ACC112 (cell line): ENCODE results near the gene GPR17.

ENCODE experiments used
- H2AFZ ChIP-seq: fragments of 200-600 bp; sonication (generic); one replicate; pipeline ENCODE4 v1.6.0; 2017; ENCODE audit warnings: antibody characterized with exemption, low read length; ENCODE audit not compliant: unreplicated experiment
- H3K27ac ChIP-seq: fragments of 200-600 bp; sonication (generic); 2 replicates; pipeline ENCODE4 v1.5.1; 2014; ENCODE audit warnings: low read depth, mild to moderate bottlenecking, antibody characterized with exemption, low read length, moderate library complexity
- H3K27me3 ChIP-seq: fragments of 200-600 bp; sonication (generic); 2 replicates; pipeline ENCODE4 v1.6.1; 2014; ENCODE audit warnings: mild to moderate bottlenecking, antibody characterized with exemption, low read length, moderate library complexity, mixed read lengths; ENCODE audit not compliant: insufficient read depth
- H3K36me3 ChIP-seq: fragments of 200-600 bp; sonication (generic); 2 replicates; pipeline ENCODE4 v1.6.1; 2016; ENCODE audit warnings: mild to moderate bottlenecking, antibody characterized with exemption, low read length, moderate library complexity, mixed read lengths; ENCODE audit not compliant: insufficient read depth
- H3K4me1 ChIP-seq: fragments of 200-600 bp; sonication (generic); one replicate; pipeline ENCODE4 v1.6.1; 2016; ENCODE audit warnings: low read length, mixed read lengths; ENCODE audit not compliant: insufficient read depth, unreplicated experiment, control insufficient read depth
- H3K4me3 ChIP-seq: fragments of 200-600 bp; sonication (generic); 2 replicates; pipeline ENCODE4 v1.5.1; 2014; ENCODE audit warnings: mild to moderate bottlenecking, low read depth, low read length
- H3K79me2 ChIP-seq: fragments of 200-600 bp; sonication (generic); one replicate; pipeline ENCODE4 v1.6.0; 2016; ENCODE audit warnings: low read length; ENCODE audit not compliant: control insufficient read depth, unreplicated experiment, insufficient read depth

GPR17 gene

GRCh38 chr2:127631541-127631996, 14.4 kb upstream of the GPR17 start:
- Histone ChIP-seq H3K27ac (no peak overlapping the region), H3K36me3 (no peaks in the 10 kb centered on the region), H3K27me3 (no peaks in the 10 kb centered on the region), H3K79me2 (no peaks in the 10 kb centered on the region), H3K4me1 (no peaks in the 10 kb centered on the region), H3K4me3 (no peak overlapping the region), H2AFZ (no peak overlapping the region)

- Histone ChIP-seq H3K79me2 (no peaks in the 10 kb centered on the region), H3K4me1 (peaks cover 2% of the 10 kb centered on the region), H2AFZ (no peak overlapping the region), H3K36me3 (no peaks in the 10 kb centered on the region), H3K27ac (no peak overlapping the region), H3K4me3 (no peak overlapping the region), H3K27me3 (no peaks in the 10 kb centered on the region)
Observed at GRCh38 chr2:127631997-127632581, 13.9 kb upstream of the GPR17 start.

GRCh38 chr2:127632592-127633489, 13.1 kb upstream of the GPR17 start:
- no peak overlapping the region for H3K4me3 ChIP-seq
- H2AFZ ChIP-seq: no peak overlapping the region
- no peaks in the 10 kb centered on the region for H3K36me3 ChIP-seq
- H3K79me2 ChIP-seq: no peaks in the 10 kb centered on the region
- H3K27me3 ChIP-seq: no peaks in the 10 kb centered on the region
- peaks cover 10% of the 10 kb centered on the region for H3K4me1 ChIP-seq
- no peak overlapping the region for H3K27ac ChIP-seq

GRCh38 chr2:127633556-127634065, 12.3 kb upstream of the GPR17 start:
- H2AFZ ChIP-seq: no peak overlapping the region
- no peak overlapping the region for H3K4me3 ChIP-seq
- no peak overlapping the region for H3K27ac ChIP-seq
- H3K27me3 ChIP-seq: no peaks in the 10 kb centered on the region
- no peaks in the 10 kb centered on the region for H3K79me2 ChIP-seq
- H3K36me3 ChIP-seq: no peaks in the 10 kb centered on the region
- peaks cover 16% of the 10 kb centered on the region for H3K4me1 ChIP-seq

- Histone ChIP-seq H3K27ac (no peak overlapping the region), H3K4me3 (no peak overlapping the region), H3K36me3 (no peaks in the 10 kb centered on the region), H2AFZ (no peak overlapping the region), H3K4me1 (peaks cover 16% of the 10 kb centered on the region), H3K79me2 (no peaks in the 10 kb centered on the region), H3K27me3 (no peaks in the 10 kb centered on the region)
Observed at GRCh38 chr2:127634066-127634617, 11.8 kb upstream of the GPR17 start.

GRCh38 chr2:127634626-127635379, 11.2 kb upstream of the GPR17 start:
- Histone ChIP-seq H3K27me3 (no peaks in the 10 kb centered on the region), H3K4me3 (no peak overlapping the region), H3K4me1 (peaks cover 16% of the 10 kb centered on the region), H3K36me3 (no peaks in the 10 kb centered on the region), H2AFZ (no peak overlapping the region), H3K27ac (no peak overlapping the region), H3K79me2 (no peaks in the 10 kb centered on the region)

- H3K36me3 ChIP-seq: no peaks in the 10 kb centered on the region
- H2AFZ ChIP-seq: no peak overlapping the region
- no peaks in the 10 kb centered on the region for H3K27me3 ChIP-seq
- no peak overlapping the region for H3K27ac ChIP-seq
- H3K4me3 ChIP-seq: no peak overlapping the region
- H3K4me1 ChIP-seq: peaks cover 16% of the 10 kb centered on the region
- no peaks in the 10 kb centered on the region for H3K79me2 ChIP-seq
Observed at GRCh38 chr2:127635380-127636237, 10.3 kb upstream of the GPR17 start.

- H2AFZ ChIP-seq: no peak overlapping the region
- no peaks in the 10 kb centered on the region for H3K79me2 ChIP-seq
- no peak overlapping the region for H3K4me3 ChIP-seq
- no peaks in the 10 kb centered on the region for H3K27me3 ChIP-seq
- H3K4me1 ChIP-seq: peaks cover 16% of the 10 kb centered on the region
- no peak overlapping the region for H3K27ac ChIP-seq
- H3K36me3 ChIP-seq: no peaks in the 10 kb centered on the region
Observed at GRCh38 chr2:127636248-127637235, 9.4 kb upstream of the GPR17 start.

GRCh38 chr2:127637236-127637630, 8.7 kb upstream of the GPR17 start:
- peaks cover 16% of the 10 kb centered on the region for H3K4me1 ChIP-seq
- H3K27me3 ChIP-seq: no peaks in the 10 kb centered on the region
- H3K79me2 ChIP-seq: no peaks in the 10 kb centered on the region
- no peaks in the 10 kb centered on the region for H3K36me3 ChIP-seq
- peak overlapping the region; percentile 25; the same call in 1 of the 2 replicates for H3K4me3 ChIP-seq
- H2AFZ ChIP-seq: peak overlapping the region; percentile 12
- peak overlapping the region; percentile 55 for H3K27ac ChIP-seq
